SK-N-SH (cell line): ENCODE results near the gene MTUS2. TPM values are rescaled to one million over a fixed set of nuclear protein-coding genes. Genes with fewer than 3 reads are reported as not detected.

Source experiments
- CTCF ChIA-PET: fragments of 300-600, 350-600 bp; formaldehyde crosslinking; extraction: SDS; loops from one replicate; lab custom pipeline; 2021; lab: Yijun Ruan, JAX
- POLR2A ChIA-PET: fragments of 350-600 bp; sonication (Branson Sonifier 250); formaldehyde crosslinking; extraction: SDS; loops from one replicate; lab custom pipeline; 2020; ENCODE audit warnings: antibody characterized with exemption, inconsistent platforms; lab: Yijun Ruan, JAX
- DNase-seq: peaks from one replicate; pipeline ENCODE4 v3.0.0; 2012
- H2AFZ ChIP-seq: fragments of 200-600 bp; sonication (generic); 2 replicates; pipeline ENCODE4 v1.8.1; 2016; ENCODE audit warnings: antibody characterized with exemption, mild to moderate bottlenecking, low read depth
- H3F3A ChIP-seq: fragments of 200-600 bp; sonication (generic); replicated peaks from 2 replicates; pipeline ENCODE3; 2016; ENCODE audit warnings: antibody characterized with exemption, mild to moderate bottlenecking; ENCODE audit not compliant: insufficient read depth
- H3K27ac ChIP-seq, 2 experiments: fragments of 200-500 bp in 1 of 2; fragments of 200-600 bp in 1 of 2; sonication (Bioruptor generic) in 1 of 2; sonication (generic), shearing (Covaris generic) in 1 of 2; 2 replicates each; pipeline versions ENCODE4 v1.5.1 to v1.6.1; 2014 to 2016; ENCODE audit warnings: low read depth in 2 of 2, inconsistent platforms in 1 of 2, low read length in 1 of 2, mild to moderate bottlenecking in 1 of 2, mixed read lengths in 1 of 2
- H3K27me3 ChIP-seq: fragments of 200-600 bp; sonication (generic), shearing (Covaris generic); 2 replicates; pipeline ENCODE4 v1.6.1; 2016; ENCODE audit warnings: mixed run types; ENCODE audit not compliant: insufficient read depth
- H3K36me3 ChIP-seq, 2 experiments: fragments of 200-500 bp in 1 of 2; fragments of 200-600 bp in 1 of 2; sonication (Bioruptor generic) in 1 of 2; sonication (generic) in 1 of 2; replicated peaks in 1 of 2; 2 replicates each; pipeline versions ENCODE3 to v1.5.1; 2014 to 2016; ENCODE audit warnings: low read length in 1 of 2, mild to moderate bottlenecking in 1 of 2; ENCODE audit not compliant: insufficient read depth in 2 of 2, control insufficient read depth in 1 of 2
- H3K4me1 ChIP-seq, 2 experiments: fragments of 200-500 bp in 1 of 2; fragments of 200-600 bp in 1 of 2; sonication (Bioruptor generic) in 1 of 2; sonication (generic), shearing (Covaris generic) in 1 of 2; 2 replicates each; pipeline versions ENCODE4 v1.5.1 to v1.6.1; 2014 to 2016; ENCODE audit warnings: low read depth in 1 of 2, low read length in 1 of 2, mixed run types in 1 of 2; ENCODE audit not compliant: insufficient read depth in 2 of 2, control insufficient read depth in 1 of 2
- H3K4me2 ChIP-seq: fragments of 200-600 bp; sonication (generic), shearing (Covaris generic); 2 replicates; pipeline ENCODE4 v1.6.1; 2017; ENCODE audit warnings: mixed run types
- H3K4me3 ChIP-seq, 2 experiments: fragments of 200-500 bp in 1 of 2; fragments of 200-600 bp in 1 of 2; sonication (Bioruptor generic) in 1 of 2; sonication (generic), shearing (Covaris generic) in 1 of 2; 2 replicates each; pipeline versions ENCODE4 v1.5.1 to v1.8.1; 2014 to 2016; ENCODE audit warnings: low read depth in 2 of 2, inconsistent platforms in 1 of 2, low read length in 1 of 2, mild to moderate bottlenecking in 1 of 2, mixed read lengths in 1 of 2, moderate library complexity in 1 of 2
- H3K79me2 ChIP-seq: fragments of 200-600 bp; sonication (generic); 2 replicates; pipeline ENCODE4 v1.8.1; 2017; ENCODE audit warnings: mild to moderate bottlenecking; ENCODE audit not compliant: insufficient read depth
- H3K9ac ChIP-seq: fragments of 200-600 bp; sonication (generic); 2 replicates; pipeline ENCODE4 v1.6.1; 2017; ENCODE audit warnings: mixed run types
- H3K9me2 ChIP-seq: fragments of 200-600 bp; sonication (generic); 2 replicates; pipeline ENCODE4 v1.6.1; 2017; ENCODE audit warnings: mixed run types
- H3K9me3 ChIP-seq: fragments of 200-600 bp; sonication (generic); 2 replicates; pipeline ENCODE4 v1.6.1; 2017; ENCODE audit warnings: mixed run types, mild to moderate bottlenecking, moderate library complexity
- H4K20me1 ChIP-seq: fragments of 200-600 bp; sonication (generic); 2 replicates; pipeline ENCODE4 v1.6.1; 2017; ENCODE audit warnings: mild to moderate bottlenecking, mixed run types; ENCODE audit not compliant: insufficient read depth
- CHD2 ChIP-seq: fragments of 150-350 bp; IDR thresholded peaks from 2 replicates; pipeline ENCODE4 v1.6.1; 2018; ENCODE audit warnings: low read length; ENCODE audit not compliant: partially characterized antibody
- EZH2phosphoT487 ChIP-seq: fragments of 200-600 bp; sonication (generic); IDR thresholded peaks from 2 replicates; pipeline ENCODE4 v1.6.1; 2017; ENCODE audit warnings: low read depth, mixed run types, mild to moderate bottlenecking, antibody characterized with exemption, moderate library complexity, borderline replicate concordance
- IRF3 ChIP-seq: fragments of 150-350 bp; IDR thresholded peaks from 2 replicates; pipeline ENCODE4 v1.6.1; 2016; ENCODE audit warnings: mild to moderate bottlenecking, low read depth, low read length
- PBX3 ChIP-seq: IDR thresholded peaks from 2 replicates; pipeline ENCODE4; 2012
- RAD21 ChIP-seq: IDR thresholded peaks from 2 replicates; pipeline ENCODE4 v1.6.1; 2012; ENCODE audit warnings: mild to moderate bottlenecking, low read length
- REST ChIP-seq: IDR thresholded peaks from 2 replicates; pipeline ENCODE4 v1.6.1; 2012; ENCODE audit warnings: mild to moderate bottlenecking, low read depth, low read length, moderate library complexity
- TAF1 ChIP-seq: IDR thresholded peaks from 2 replicates; pipeline ENCODE4 v1.6.1; 2012; ENCODE audit warnings: low read depth, mild to moderate bottlenecking, low read length, moderate library complexity, borderline replicate concordance
- TCF12 ChIP-seq: IDR thresholded peaks from 2 replicates; pipeline ENCODE4 v1.4.0; 2012
- ZBTB33 ChIP-seq: IDR thresholded peaks from 2 replicates; pipeline ENCODE4 v1.4.0; 2012; ENCODE audit warnings: low read depth, borderline replicate concordance
- WGBS: methylation state at CpG from one replicate; pipeline ENCODE4 v1.1.6; 2017; ENCODE audit warnings: low lambda C conversion rate; 5-methylcytosine and 5-hydroxymethylcytosine counted together
- polyA plus RNA-seq, 3 experiments: library from polyadenylated mRNA; depleted of rRNA; stranded (reverse); fragments of >200 nt; gene quantifications; 2 replicates each; pipeline ENCODE4 v1.2.3, GENCODE V29; 2012

Gene MTUS2
- polyA plus RNA-seq, 1 of the 3 experiments (the other 2 are of a cell fraction) = 1.7 TPM

GRCh38 chr13:29038700-29039099 lies 218.6 kb downstream of the MTUS2 start:
- Histone ChIP-seq H3K9ac (no peak overlapping the region), H3K27me3 (no peaks in the 10 kb centered on the region), H3K9me2 (no peaks in the 10 kb centered on the region), H3K4me1 (no peaks in the 10 kb centered on the region), H3K4me2 (no peak overlapping the region), H3F3A (no peaks in the 10 kb centered on the region), H4K20me1 (no peaks in the 10 kb centered on the region), H3K79me2 (no peaks in the 10 kb centered on the region), H3K27ac (no peak overlapping the region), H3K36me3 (no peaks in the 10 kb centered on the region), H3K4me3 (no peak overlapping the region), H2AFZ (no peak overlapping the region), H3K9me3 (no peaks in the 10 kb centered on the region)
- TF ChIP-seq TAF1 (no peak), TCF12 (no peak), REST (no peak), RAD21 (no peak), PBX3 (no peak), ZBTB33 (no peak), CHD2 (no peak), EZH2phosphoT487 (no peak), IRF3 (no peak)
- 34% methylated on average over 5 of the region's 11 CpGs for WGBS
- DNase-seq = no peak
- POLR2A ChIA-PET = no interaction called here
- CTCF ChIA-PET = no interaction called here
